HEK293 (cell line): Measurements from ENCODE around the gene ITGA2B.

ENCODE experiments used
- CTCF ChIA-PET: fragments of 350-600 bp; formaldehyde crosslinking; extraction: SDS; loops from one replicate; lab custom pipeline; 2021; ENCODE audit warnings: antibody characterized with exemption; lab: Yijun Ruan, JAX
- POLR2A ChIA-PET: fragments of 300-600 bp; formaldehyde crosslinking; extraction: SDS; loops from one replicate; lab custom pipeline; 2020; ENCODE audit warnings: antibody characterized with exemption, inconsistent platforms; lab: Yijun Ruan, JAX
- H3K27ac ChIP-seq: fragments of 200-500 bp; sonication (Bioruptor generic); 2 replicates; pipeline ENCODE4 v1.5.1; 2014; ENCODE audit warnings: low read depth, low read length, control low read depth, inconsistent platforms; ENCODE audit errors: extremely low read depth
- H3K36me3 ChIP-seq, 2 experiments: fragments of 200-500 bp in 1 of 2; sonication (Bioruptor generic) in 1 of 2; 1 replicate in 1 of 2; 2 replicates in 1 of 2; pipeline ENCODE4 v1.5.1; 2014 to 2017; ENCODE audit warnings: inconsistent platforms in 2 of 2, low read length in 2 of 2; ENCODE audit not compliant: control insufficient read depth in 2 of 2, insufficient read depth in 1 of 2
- H3K4me1 ChIP-seq: fragments of 200-500 bp; sonication (Bioruptor generic); 2 replicates; pipeline ENCODE4 v1.5.1; 2014; ENCODE audit warnings: mild to moderate bottlenecking, low read length, inconsistent platforms; ENCODE audit not compliant: control insufficient read depth, insufficient read depth
- H3K4me3 ChIP-seq: 2 replicates; pipeline ENCODE4 v1.5.1; 2011; ENCODE audit warnings: low read depth, mild to moderate bottlenecking, control low read depth, low read length, moderate library complexity
- H3K9me3 ChIP-seq: fragments of 200-500 bp; sonication (Bioruptor generic); 2 replicates; pipeline ENCODE4 v1.5.1; 2014; ENCODE audit warnings: low read depth, low read length, inconsistent platforms; ENCODE audit not compliant: control insufficient read depth, insufficient read depth
- EGR2 ChIP-seq: fragments of 450-650 bp; formaldehyde crosslinking; IDR thresholded peaks from 2 replicates; pipeline ENCODE4 v1.5.1; 2016; ENCODE audit warnings: low read depth, missing biosample characterization, missing genetic modification characterization
- GLIS1 ChIP-seq: fragments of 450-650 bp; formaldehyde crosslinking; IDR thresholded peaks from 2 replicates; pipeline ENCODE4 v1.5.1; 2016; ENCODE audit warnings: missing biosample characterization, missing genetic modification characterization
- HOXC10 ChIP-seq: sonication (generic); formaldehyde crosslinking; IDR thresholded peaks from 2 replicates; pipeline ENCODE4 v1.8.1; 2023; ENCODE audit warnings: mild to moderate bottlenecking, missing genetic modification reagents
- KLF8 ChIP-seq: fragments of 450-650 bp; formaldehyde crosslinking; IDR thresholded peaks from 2 replicates; pipeline ENCODE4 v1.5.1; 2016; ENCODE audit warnings: missing biosample characterization, missing genetic modification characterization
- PRDM1 ChIP-seq: fragments of 450-650 bp; formaldehyde crosslinking; IDR thresholded peaks from 2 replicates; pipeline ENCODE4; 2016; ENCODE audit warnings: missing biosample characterization, missing genetic modification characterization
- RBAK ChIP-seq: fragments of 450-650 bp; formaldehyde crosslinking; IDR thresholded peaks from 2 replicates; pipeline ENCODE4 v1.5.1; 2016; ENCODE audit warnings: missing biosample characterization, missing genetic modification characterization
- SCRT2 ChIP-seq: fragments of 450-650 bp; formaldehyde crosslinking; IDR thresholded peaks from 2 replicates; pipeline ENCODE4 v1.5.1; 2016; ENCODE audit warnings: missing biosample characterization, missing genetic modification characterization
- ZBTB21 ChIP-seq: fragments of 450-650 bp; formaldehyde crosslinking; IDR thresholded peaks from 2 replicates; pipeline ENCODE4 v1.5.1; 2017; ENCODE audit warnings: missing biosample characterization, missing genetic modification characterization
- ZFHX2 ChIP-seq: fragments of 450-650 bp; formaldehyde crosslinking; conservative IDR thresholded peaks from 2 replicates; pipeline ENCODE4 v1.5.1; 2016; ENCODE audit warnings: missing biosample characterization, missing genetic modification characterization
- ZNF10 ChIP-seq: fragments of 450-650 bp; formaldehyde crosslinking; IDR thresholded peaks from 2 replicates; pipeline ENCODE4 v1.5.1; 2017; ENCODE audit warnings: missing biosample characterization, missing genetic modification characterization
- ZNF16 ChIP-seq: fragments of 450-650 bp; formaldehyde crosslinking; IDR thresholded peaks from 2 replicates; pipeline ENCODE4 v1.5.1; 2016; ENCODE audit warnings: low read depth, missing biosample characterization, missing genetic modification characterization
- ZNF24 ChIP-seq: fragments of 450-650 bp; formaldehyde crosslinking; IDR thresholded peaks from 2 replicates; pipeline ENCODE4 v1.5.1; 2016; ENCODE audit warnings: missing biosample characterization, missing genetic modification characterization
- ZNF341 ChIP-seq: fragments of 450-650 bp; formaldehyde crosslinking; IDR thresholded peaks from 2 replicates; pipeline ENCODE4; 2016; ENCODE audit warnings: low read depth, missing biosample characterization, missing genetic modification characterization
- ZNF354C ChIP-seq: fragments of 450-650 bp; formaldehyde crosslinking; IDR thresholded peaks from 2 replicates; pipeline ENCODE4 v1.5.1; 2016; ENCODE audit warnings: missing biosample characterization, missing genetic modification characterization, low read depth, borderline replicate concordance
- ZNF366 ChIP-seq: fragments of 450-650 bp; formaldehyde crosslinking; conservative IDR thresholded peaks from 2 replicates; pipeline ENCODE4 v1.5.1; 2016; ENCODE audit warnings: missing biosample characterization, missing genetic modification characterization
- ZNF404 ChIP-seq: fragments of 450-650 bp; formaldehyde crosslinking; IDR thresholded peaks from 2 replicates; pipeline ENCODE4 v1.5.1; 2017; ENCODE audit warnings: missing biosample characterization, missing genetic modification characterization
- ZNF549 ChIP-seq: fragments of 450-650 bp; IDR thresholded peaks from 2 replicates; pipeline ENCODE4 v1.5.1; 2018; ENCODE audit warnings: missing biosample characterization, missing genetic modification characterization, mild to moderate bottlenecking, inconsistent platforms, moderate library complexity
- ZNF830 ChIP-seq: fragments of 450-650 bp; IDR thresholded peaks from 2 replicates; pipeline ENCODE4 v1.5.0; 2018; ENCODE audit warnings: missing biosample characterization, missing genetic modification characterization, low read depth, mild to moderate bottlenecking, moderate library complexity
- TF ChIP-seq, protein P1 (sequence below): fragments of 450-650 bp; formaldehyde crosslinking; IDR thresholded peaks from 2 replicates; pipeline ENCODE4 v1.5.1; 2017; ENCODE audit warnings: missing biosample characterization, missing genetic modification characterization
- TF ChIP-seq, protein P2 (sequence below): fragments of 450-650 bp; formaldehyde crosslinking; IDR thresholded peaks from 2 replicates; pipeline ENCODE4 v1.5.1; 2017; ENCODE audit warnings: missing biosample characterization, missing genetic modification characterization
- TF ChIP-seq, protein P3 (sequence below): fragments of 450-650 bp; formaldehyde crosslinking; IDR thresholded peaks from 2 replicates; pipeline ENCODE4 v1.5.1; 2016; ENCODE audit warnings: missing biosample characterization, missing genetic modification characterization
- TF ChIP-seq, protein P4 (sequence below): fragments of 450-650 bp; formaldehyde crosslinking; IDR thresholded peaks from 2 replicates; pipeline ENCODE4 v1.5.1; 2016; ENCODE audit warnings: missing biosample characterization, missing genetic modification characterization
- TF ChIP-seq, protein P5 (sequence below): fragments of 450-650 bp; formaldehyde crosslinking; IDR thresholded peaks from 2 replicates; pipeline ENCODE4 v1.5.1; 2016; ENCODE audit warnings: missing biosample characterization, missing genetic modification characterization
- TF ChIP-seq, protein P6 (sequence below): fragments of 450-650 bp; formaldehyde crosslinking; IDR thresholded peaks from 2 replicates; pipeline ENCODE4 v1.5.1; 2016; ENCODE audit warnings: missing biosample characterization, missing genetic modification characterization
- TF ChIP-seq, protein P7 (sequence below): fragments of 450-650 bp; formaldehyde crosslinking; optimal IDR thresholded peaks from 2 replicates; pipeline ENCODE3; 2016; ENCODE audit warnings: missing biosample characterization, mild to moderate bottlenecking, missing genetic modification characterization

Gene ITGA2B

DNA sequence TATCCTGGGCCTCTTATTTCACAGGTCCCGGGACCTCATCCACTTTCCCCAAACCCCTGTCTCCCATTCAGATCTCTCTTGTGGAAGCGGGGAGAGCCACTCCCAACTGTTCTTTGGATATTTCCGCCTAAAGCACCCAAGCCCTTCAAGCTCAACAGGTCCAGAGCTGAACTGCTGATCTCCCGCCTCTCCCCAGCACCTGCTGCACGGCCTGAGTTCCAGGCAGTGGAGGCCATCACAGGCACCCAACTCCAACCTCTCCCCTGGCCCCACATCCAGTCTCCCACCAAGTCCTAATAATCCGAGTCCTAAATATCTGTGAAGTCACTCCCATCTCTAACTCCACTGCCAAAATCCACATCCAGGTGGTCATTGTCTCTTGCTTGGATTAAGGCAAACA, 6.5 kb downstream of the ITGA2B start:
- CTCF ChIA-PET: interaction anchor here (0.9 kb wide), 1 partner anchor 17 kb away, joined by 3 read pairs; no protein-coding TSS in a partner anchor
- Histone ChIP-seq H3K9me3 (no peaks in the 10 kb centered on the region), H3K4me1 (peaks cover 2% of the 10 kb centered on the region; the same call in 1 of the 2 replicates), H3K27ac (no peak overlapping the region), H3K36me3 (no peaks in the 10 kb centered on the region), H3K4me3 (no peak overlapping the region)
- POLR2A ChIA-PET: no interaction called here
- TF ChIP-seq ZNF341 (tag by site-specific recombination) (no peak), KLF8 (tag by site-specific recombination) (no peak), SCRT2 (tag by site-specific recombination) (peak; percentile 77)

DNA sequence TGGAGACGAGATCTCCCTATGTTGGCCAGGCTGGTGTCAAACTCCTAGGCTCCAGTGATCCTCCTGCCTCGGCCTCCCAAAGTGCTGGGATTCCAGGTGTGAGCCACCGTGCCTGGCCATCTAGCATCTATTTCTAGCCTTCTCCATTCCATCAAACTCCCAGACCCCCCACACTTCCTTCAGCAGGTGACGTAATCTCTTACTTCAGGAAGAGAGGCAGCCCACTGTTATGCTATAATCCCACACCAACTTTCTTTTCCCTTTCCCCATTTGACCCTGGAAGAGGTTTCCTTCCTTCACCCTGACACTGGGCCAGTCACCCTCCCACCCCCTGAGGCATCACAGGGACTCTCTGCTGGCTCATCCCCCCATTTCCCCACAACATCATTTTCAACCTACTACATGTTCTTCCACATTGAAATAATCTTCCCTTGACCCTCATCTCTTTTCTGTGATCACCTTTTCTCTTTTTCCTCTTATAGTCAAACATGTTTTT, 7.6 kb downstream of the ITGA2B start:
- ChIA-PET CTCF (interaction anchor here (0.7 kb wide), 2 partner anchors 19 to 437 kb away, joined by 3 to 4 read pairs; partner anchors contain the start of gene FAM171A2), POLR2A (interaction anchor here (0.8 kb wide), 1 partner anchor 23 kb away, joined by 3 read pairs; no protein-coding TSS in a partner anchor)
- no peaks in the 10 kb centered on the region for H3K36me3 ChIP-seq
- no peak overlapping the region for H3K4me3 ChIP-seq
- no peaks in the 10 kb centered on the region for H3K9me3 ChIP-seq
- no peak overlapping the region for H3K27ac ChIP-seq
- H3K4me1 ChIP-seq: peaks cover 2% of the 10 kb centered on the region; the same call in 1 of the 2 replicates
- TF ChIP-seq, protein P1, sequence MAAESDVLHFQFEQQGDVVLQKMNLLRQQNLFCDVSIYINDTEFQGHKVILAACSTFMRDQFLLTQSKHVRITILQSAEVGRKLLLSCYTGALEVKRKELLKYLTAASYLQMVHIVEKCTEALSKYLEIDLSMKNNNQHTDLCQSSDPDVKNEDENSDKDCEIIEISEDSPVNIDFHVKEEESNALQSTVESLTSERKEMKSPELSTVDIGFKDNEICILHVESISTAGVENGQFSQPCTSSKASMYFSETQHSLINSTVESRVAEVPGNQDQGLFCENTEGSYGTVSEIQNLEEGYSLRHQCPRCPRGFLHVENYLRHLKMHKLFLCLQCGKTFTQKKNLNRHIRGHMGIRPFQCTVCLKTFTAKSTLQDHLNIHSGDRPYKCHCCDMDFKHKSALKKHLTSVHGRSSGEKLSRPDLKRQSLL (tag by site-specific recombination): no peak
- no peak for TF ChIP-seq GLIS1
- TF ChIP-seq, protein P2, sequence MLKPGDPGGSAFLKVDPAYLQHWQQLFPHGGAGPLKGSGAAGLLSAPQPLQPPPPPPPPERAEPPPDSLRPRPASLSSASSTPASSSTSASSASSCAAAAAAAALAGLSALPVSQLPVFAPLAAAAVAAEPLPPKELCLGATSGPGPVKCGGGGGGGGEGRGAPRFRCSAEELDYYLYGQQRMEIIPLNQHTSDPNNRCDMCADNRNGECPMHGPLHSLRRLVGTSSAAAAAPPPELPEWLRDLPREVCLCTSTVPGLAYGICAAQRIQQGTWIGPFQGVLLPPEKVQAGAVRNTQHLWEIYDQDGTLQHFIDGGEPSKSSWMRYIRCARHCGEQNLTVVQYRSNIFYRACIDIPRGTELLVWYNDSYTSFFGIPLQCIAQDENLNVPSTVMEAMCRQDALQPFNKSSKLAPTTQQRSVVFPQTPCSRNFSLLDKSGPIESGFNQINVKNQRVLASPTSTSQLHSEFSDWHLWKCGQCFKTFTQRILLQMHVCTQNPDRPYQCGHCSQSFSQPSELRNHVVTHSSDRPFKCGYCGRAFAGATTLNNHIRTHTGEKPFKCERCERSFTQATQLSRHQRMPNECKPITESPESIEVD: no peak
- no peak for TF ChIP-seq HOXC10 (CRISPR knock-in tag)
- TF ChIP-seq, protein P3, sequence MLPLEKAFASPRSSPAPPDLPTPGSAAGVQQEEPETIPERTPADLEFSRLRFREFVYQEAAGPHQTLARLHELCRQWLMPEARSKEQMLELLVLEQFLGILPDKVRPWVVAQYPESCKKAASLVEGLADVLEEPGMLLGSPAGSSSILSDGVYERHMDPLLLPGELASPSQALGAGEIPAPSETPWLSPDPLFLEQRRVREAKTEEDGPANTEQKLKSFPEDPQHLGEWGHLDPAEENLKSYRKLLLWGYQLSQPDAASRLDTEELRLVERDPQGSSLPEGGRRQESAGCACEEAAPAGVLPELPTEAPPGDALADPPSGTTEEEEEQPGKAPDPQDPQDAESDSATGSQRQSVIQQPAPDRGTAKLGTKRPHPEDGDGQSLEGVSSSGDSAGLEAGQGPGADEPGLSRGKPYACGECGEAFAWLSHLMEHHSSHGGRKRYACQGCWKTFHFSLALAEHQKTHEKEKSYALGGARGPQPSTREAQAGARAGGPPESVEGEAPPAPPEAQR (tag by site-specific recombination): no peak
- TF ChIP-seq ZNF354C (tag by site-specific recombination): no peak
- no peak for TF ChIP-seq RBAK (tag by site-specific recombination)
- no peak for TF ChIP-seq ZNF549 (tag by site-specific recombination)
- peak; percentile 70; the same call in 1 of the 2 replicates for TF ChIP-seq ZNF10 (tag by site-specific recombination)
- no peak for TF ChIP-seq ZBTB21 (tag by site-specific recombination)
- no peak for TF ChIP-seq ZNF24
- peak; percentile 39; the same call in 1 of the 2 replicates for TF ChIP-seq ZFHX2 (tag by site-specific recombination)
- TF ChIP-seq, protein P4, sequence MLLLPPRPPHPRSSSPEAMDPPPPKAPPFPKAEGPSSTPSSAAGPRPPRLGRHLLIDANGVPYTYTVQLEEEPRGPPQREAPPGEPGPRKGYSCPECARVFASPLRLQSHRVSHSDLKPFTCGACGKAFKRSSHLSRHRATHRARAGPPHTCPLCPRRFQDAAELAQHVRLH (tag by site-specific recombination): no peak
- TF ChIP-seq PRDM1: peak; percentile 79
- TF ChIP-seq, protein P5, sequence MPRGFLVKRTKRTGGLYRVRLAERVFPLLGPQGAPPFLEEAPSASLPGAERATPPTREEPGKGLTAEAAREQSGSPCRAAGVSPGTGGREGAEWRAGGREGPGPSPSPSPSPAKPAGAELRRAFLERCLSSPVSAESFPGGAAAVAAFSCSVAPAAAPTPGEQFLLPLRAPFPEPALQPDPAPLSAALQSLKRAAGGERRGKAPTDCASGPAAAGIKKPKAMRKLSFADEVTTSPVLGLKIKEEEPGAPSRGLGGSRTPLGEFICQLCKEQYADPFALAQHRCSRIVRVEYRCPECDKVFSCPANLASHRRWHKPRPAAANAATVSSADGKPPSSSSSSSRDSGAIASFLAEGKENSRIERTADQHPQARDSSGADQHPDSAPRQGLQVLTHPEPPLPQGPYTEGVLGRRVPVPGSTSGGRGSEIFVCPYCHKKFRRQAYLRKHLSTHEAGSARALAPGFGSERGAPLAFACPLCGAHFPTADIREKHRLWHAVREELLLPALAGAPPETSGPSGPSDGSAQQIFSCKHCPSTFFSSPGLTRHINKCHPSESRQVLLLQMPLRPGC (tag by site-specific recombination): no peak
- no peak for TF ChIP-seq ZNF830 (tag by site-specific recombination)
- TF ChIP-seq, protein P6, sequence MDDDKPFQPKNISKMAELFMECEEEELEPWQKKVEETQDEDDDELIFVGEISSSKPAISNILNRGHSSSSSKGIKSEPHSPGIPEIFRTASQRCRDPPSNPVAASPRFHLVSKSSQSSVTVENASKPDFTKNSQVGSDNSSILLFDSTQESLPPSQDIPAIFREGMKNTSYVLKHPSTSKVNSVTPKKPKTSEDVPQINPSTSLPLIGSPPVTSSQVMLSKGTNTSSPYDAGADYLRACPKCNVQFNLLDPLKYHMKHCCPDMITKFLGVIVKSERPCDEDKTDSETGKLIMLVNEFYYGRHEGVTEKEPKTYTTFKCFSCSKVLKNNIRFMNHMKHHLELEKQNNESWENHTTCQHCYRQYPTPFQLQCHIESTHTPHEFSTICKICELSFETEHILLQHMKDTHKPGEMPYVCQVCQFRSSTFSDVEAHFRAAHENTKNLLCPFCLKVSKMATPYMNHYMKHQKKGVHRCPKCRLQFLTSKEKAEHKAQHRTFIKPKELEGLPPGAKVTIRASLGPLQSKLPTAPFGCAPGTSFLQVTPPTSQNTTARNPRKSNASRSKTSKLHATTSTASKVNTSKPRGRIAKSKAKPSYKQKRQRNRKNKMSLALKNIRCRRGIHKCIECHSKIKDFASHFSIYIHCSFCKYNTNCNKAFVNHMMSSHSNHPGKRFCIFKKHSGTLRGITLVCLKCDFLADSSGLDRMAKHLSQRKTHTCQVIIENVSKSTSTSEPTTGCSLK (tag by site-specific recombination): no peak
- 0 out of 2 replicates have a peak, but pooled peaks have one; percentile 27 for TF ChIP-seq ZNF366 (tag by site-specific recombination)
- TF ChIP-seq ZNF404 (tag by site-specific recombination): no peak
- TF ChIP-seq, protein P7, sequence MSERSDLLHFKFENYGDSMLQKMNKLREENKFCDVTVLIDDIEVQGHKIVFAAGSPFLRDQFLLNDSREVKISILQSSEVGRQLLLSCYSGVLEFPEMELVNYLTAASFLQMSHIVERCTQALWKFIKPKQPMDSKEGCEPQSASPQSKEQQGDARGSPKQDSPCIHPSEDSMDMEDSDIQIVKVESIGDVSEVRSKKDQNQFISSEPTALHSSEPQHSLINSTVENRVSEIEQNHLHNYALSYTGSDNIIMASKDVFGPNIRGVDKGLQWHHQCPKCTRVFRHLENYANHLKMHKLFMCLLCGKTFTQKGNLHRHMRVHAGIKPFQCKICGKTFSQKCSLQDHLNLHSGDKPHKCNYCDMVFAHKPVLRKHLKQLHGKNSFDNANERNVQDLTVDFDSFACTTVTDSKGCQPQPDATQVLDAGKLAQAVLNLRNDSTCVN (tag by site-specific recombination): no peak
- TF ChIP-seq EGR2 (tag by site-specific recombination): peak; percentile 33; the same call in 1 of the 2 replicates
- no peak for TF ChIP-seq ZNF16
